K562 (cell line): Measurements from ENCODE around the gene CLCA2. TPM values are rescaled to one million over a fixed set of nuclear protein-coding genes. Genes with fewer than 3 reads are reported as not detected.
A peak's percentile ranks its signal among the peaks of the same experiment; 100 is the strongest.

Source experiments
- ATAC-seq: fragments of 200-7000 bp; cut with Tn5 transposase; 3 replicates; pipeline ENCODE4 v1.9.1; 2020; ENCODE audit warnings: moderate library complexity
- BruUV-seq: library from RNA; stranded (reverse); fragments of 400-500 nt; replicated peaks from 2 replicates; lab custom pipeline; 2021; lab: Mats Ljungman, UMichigan
- CTCF ChIA-PET: fragments of 300-600 bp; formaldehyde crosslinking; extraction: SDS; loops from one replicate; lab custom pipeline; 2021; ENCODE audit warnings: low intra/inter-chr PET ratio; lab: Yijun Ruan, JAX
- POLR2A ChIA-PET: fragments of 300-600, 350-650 bp; sonication (Branson Sonifier 250); formaldehyde crosslinking; extraction: SDS; loops from one replicate; lab custom pipeline; 2021; ENCODE audit warnings: antibody characterized with exemption, inconsistent platforms; lab: Yijun Ruan, JAX
- DNase-seq, 4 experiments: peaks; one replicate each; pipeline versions ENCODE4 v3.0.0 to v3.0.0-alpha.2; 2011 to 2018; ENCODE audit warnings: low spot score in 3 of 4, mixed read lengths in 3 of 4; ENCODE audit errors: extremely low read depth in 1 of 4
- FAIRE-seq: peaks from 2 replicates; lab custom pipeline; 2011; peaks lifted over from hg19 to GRCh38; lab: Jason Lieb, UNC
- H2AFZ ChIP-seq: 2 replicates; pipeline ENCODE4 v1.6.0; 2011; ENCODE audit warnings: low read depth, low read length, control low read depth, inconsistent platforms
- H3K27ac ChIP-seq: fragments of 200-600 bp; 3 replicates; pipeline ENCODE4 v1.8.0; 2011; ENCODE audit warnings: low read depth, mild to moderate bottlenecking, control low read depth, inconsistent platforms, low read length, moderate library complexity, mixed read lengths; ENCODE audit errors: extremely low read depth
- H3K27me3 ChIP-seq, 2 experiments: fragments of 300-600 bp in 1 of 2; 2 replicates in 1 of 2; 3 replicates in 1 of 2; pipeline versions ENCODE4 v1.6.0 to v1.8.0; 2011; ENCODE audit warnings: inconsistent platforms in 2 of 2, low read length in 2 of 2, mild to moderate bottlenecking in 1 of 2, mixed read lengths in 1 of 2, moderate library complexity in 1 of 2; ENCODE audit not compliant: control insufficient read depth in 2 of 2, insufficient read depth in 2 of 2
- H3K36me3 ChIP-seq: fragments of 300-600 bp; 3 replicates; pipeline ENCODE4 v1.8.0; 2011; ENCODE audit warnings: mild to moderate bottlenecking, low read length, inconsistent platforms; ENCODE audit not compliant: control insufficient read depth, insufficient read depth
- H3K4me1 ChIP-seq, 2 experiments: fragments of 200-600 bp in 1 of 2; replicated peaks in 1 of 2; 2 replicates in 1 of 2; 3 replicates in 1 of 2; pipeline versions ENCODE4 v1.5.1 to v1.8.0; 2011; ENCODE audit warnings: inconsistent platforms in 2 of 2, low read length in 2 of 2, mild to moderate bottlenecking in 1 of 2, mixed read lengths in 1 of 2, moderate library complexity in 1 of 2; ENCODE audit not compliant: control insufficient read depth in 2 of 2, insufficient read depth in 2 of 2
- H3K4me2 ChIP-seq: 2 replicates; pipeline ENCODE4 v1.6.1; 2011; ENCODE audit warnings: low read length, control low read depth, inconsistent platforms, mixed read lengths; ENCODE audit not compliant: insufficient read depth
- H3K4me3 ChIP-seq: fragments of 200-600 bp; sonication (generic), shearing (Covaris generic); 2 replicates; pipeline ENCODE4 v1.5.1; 2016; ENCODE audit warnings: control low read depth, inconsistent platforms
- H3K79me2 ChIP-seq: fragments of 200-600 bp; 3 replicates; pipeline ENCODE4 v1.8.0; 2011; ENCODE audit warnings: low read length, inconsistent platforms; ENCODE audit not compliant: control insufficient read depth, insufficient read depth
- H3K9ac ChIP-seq, 2 experiments: 2 replicates each; pipeline versions ENCODE4 v1.6.0 to v1.6.1; 2011; ENCODE audit warnings: low read depth in 2 of 2, low read length in 2 of 2, control low read depth in 1 of 2, inconsistent platforms in 1 of 2, mild to moderate bottlenecking in 1 of 2, mixed read lengths in 1 of 2; ENCODE audit not compliant: insufficient read depth in 1 of 2
- H3K9me1 ChIP-seq: one replicate; pipeline ENCODE4 v1.6.0; 2011; ENCODE audit warnings: inconsistent platforms, mild to moderate bottlenecking, low read length, moderate library complexity; ENCODE audit not compliant: control insufficient read depth, insufficient read depth
- H3K9me3 ChIP-seq: replicated peaks from 2 replicates; pipeline ENCODE4 v1.5.1; 2011; ENCODE audit warnings: low read depth, low read length, inconsistent platforms; ENCODE audit not compliant: control insufficient read depth, insufficient read depth
- H4K20me1 ChIP-seq: replicated peaks from 2 replicates; pipeline ENCODE4 v1.6.1; 2011; ENCODE audit warnings: low read length, inconsistent platforms, mixed read lengths; ENCODE audit not compliant: control insufficient read depth, insufficient read depth
- CHD1 ChIP-seq: fragments of 200-600 bp; sonication (generic); IDR thresholded peaks from one replicate; pipeline ENCODE4 v1.6.1; 2012; ENCODE audit warnings: mild to moderate bottlenecking, moderate library complexity, low read length, inconsistent platforms
- CREM ChIP-seq: IDR thresholded peaks from 2 replicates; pipeline ENCODE4 v1.6.1; 2014; ENCODE audit warnings: antibody characterized with exemption, low read depth
- E2F5 ChIP-seq: sonication (generic); formaldehyde crosslinking; IDR thresholded peaks from 2 replicates; pipeline ENCODE4 v1.8.0; 2022; ENCODE audit warnings: mild to moderate bottlenecking, missing genetic modification reagents
- HMGXB4 ChIP-seq: sonication (generic); formaldehyde crosslinking; IDR thresholded peaks from 2 replicates; pipeline ENCODE4 v1.8.1; 2023; ENCODE audit warnings: mild to moderate bottlenecking, missing genetic modification reagents
- JUN ChIP-seq, 2 experiments: sonication (generic) in 1 of 2; formaldehyde crosslinking in 1 of 2; IDR thresholded peaks; 2 replicates each; pipeline versions ENCODE4 v1.6.1 to v1.8.0; 2012 to 2022; ENCODE audit warnings: borderline replicate concordance in 2 of 2, mild to moderate bottlenecking in 2 of 2, improper control_type of control experiment in 1 of 2, low read depth in 1 of 2, low read length in 1 of 2, missing genetic modification reagents in 1 of 2
- MBD1 ChIP-seq: fragments of 250-450 bp; sonication (Bioruptor Pico); IDR thresholded peaks from 2 replicates; pipeline ENCODE4 v1.8.0; 2022; ENCODE audit warnings: inconsistent platforms
- NFIC ChIP-seq: fragments of 450-650 bp; IDR thresholded peaks from 2 replicates; pipeline ENCODE4 v1.6.1; 2017; ENCODE audit warnings: mild to moderate bottlenecking, inconsistent platforms
- SP1 ChIP-seq: sonication (generic); formaldehyde crosslinking; IDR thresholded peaks from 2 replicates; pipeline ENCODE4 v1.8.1; 2022; ENCODE audit warnings: mild to moderate bottlenecking, missing genetic modification reagents
- WGBS: fragments of 100-300 bp; shearing (Covaris generic); methylation state at CpG from one replicate; pipeline ENCODE4 v1.1.6; 2016; ENCODE audit warnings: low coverage, mixed read lengths; ENCODE audit not compliant: insufficient coverage; ENCODE audit errors: missing lambda C conversion rate; 5-methylcytosine and 5-hydroxymethylcytosine counted together
- in situ Hi-C: fragments of 300-500 bp; cut with MboI; formaldehyde crosslinking; loops from 4 replicates; pipeline ENCODE4 v1.15.0; 2018; ENCODE audit warnings: inconsistent platforms, mixed read lengths
- intact Hi-C: fragments of 100-400 bp; cut with micrococcal nuclease; formaldehyde crosslinking; loops from 2 replicates; pipeline ENCODE4 v1.14.2; 2022
- polyA plus RNA-seq, 8 experiments: library from polyadenylated mRNA; depleted of rRNA in 4 of 8; stranded (reverse) in 5 of 8; unstranded in 3 of 8; fragments of >200 nt; fragmentation: Nextera tagmentation in 2 of 8; fragmentation: Illumina TruSeq in 1 of 8; extraction: Ambion mirVana in 2 of 8; extraction: Trizol in 1 of 8; gene quantifications; 2 replicates each; pipeline versions ENCODE4 v1.2.1 to v1.2.3, GENCODE V29; 2011 to 2014; ENCODE audit warnings: inconsistent platforms in 1 of 8, missing spikeins in 1 of 8
- total RNA-seq, 7 experiments: library from RNA; depleted of rRNA in 6 of 7; stranded (reverse); fragments of >200 nt in 6 of 7; fragmentation: Illumina TruSeq in 2 of 7; extraction: Trizol in 2 of 7; gene quantifications; 2 replicates each; pipeline versions ENCODE4 v1.2.1 to v1.2.3, GENCODE V29; 2011 to 2021; ENCODE audit warnings: low replicate concordance in 1 of 7

Gene CLCA2
- total and polyA plus RNA-seq, 9 of the 15 experiments (the other 6 are each of a cell fraction or from before 2014, with no cell fraction given): 0.03 TPM; not detected in 8

- H3K27ac ChIP-seq: peak overlapping the region; percentile 14; the same call in 1 of the 3 replicates
- no peaks in the 10 kb centered on the region for H3K27me3 ChIP-seq
- no TSS peak for BruUV-seq
- DNase-seq (no peak), ATAC-seq (no peak), FAIRE-seq (no peak)
- H3K9ac ChIP-seq: no peak overlapping the region
- H2AFZ ChIP-seq: peak overlapping the region; percentile 81
- no peak overlapping the region for H3K4me2 ChIP-seq
- 43% methylated on average over 3 of the region's 3 CpGs for WGBS
- in situ Hi-C loops (no loop called here), intact Hi-C loops (no loop called here)
- H3K9me1 ChIP-seq: no peaks in the 10 kb centered on the region
- no peaks in the 10 kb centered on the region for H3K9me3 ChIP-seq
- TF ChIP-seq MBD1 (CRISPR knock-in tag): no peak
- TF ChIP-seq SP1 (CRISPR knock-in tag): no peak
- TF ChIP-seq CREM: no peak
- TF ChIP-seq CHD1: no peak
- no peak for TF ChIP-seq HMGXB4 (CRISPR knock-in tag)
- TF ChIP-seq E2F5 (CRISPR knock-in tag): no peak
- no peak for TF ChIP-seq NFIC
- no peak for TF ChIP-seq JUN (IDR thresholded peaks at IDR 0.05; ENCODE audit: borderline replicate concordance, low read depth, low read length)
- TF ChIP-seq JUN (CRISPR knock-in tag; IDR thresholded peaks at IDR 0.05; ENCODE audit: borderline replicate concordance): no peak
- CTCF ChIA-PET: no interaction called here
- no peaks in the 10 kb centered on the region for H3K36me3 ChIP-seq
- peaks cover 0 to 22% of the 10 kb centered on the region in 2 experiments; a peak in 3 of 5 replicates for H3K4me1 ChIP-seq
- no peaks in the 10 kb centered on the region for H3K79me2 ChIP-seq
- H4K20me1 ChIP-seq: no peaks in the 10 kb centered on the region
- POLR2A ChIA-PET: interaction anchor here (1.5 kb wide), 1 partner anchor 8 kb away, joined by 4 read pairs; no protein-coding TSS in a partner anchor
- no peak overlapping the region for H3K4me3 ChIP-seq
These were observed 26.9 kb downstream of the CLCA2 start for GRCh38 chr1:86450847-86451246.
